Skeletal muscle tissue (tissue), 4 donors: ENCODE results near the gene JAKMIP1. TPM values are rescaled to one million over a fixed set of nuclear protein-coding genes. Genes with fewer than 3 reads are reported as not detected.

ENCODE experiments used
- H3K27ac ChIP-seq: one replicate; pipeline ENCODE4 v1.7.0; 2013; ENCODE audit warnings: mild to moderate bottlenecking, low read depth, low read length, inconsistent platforms
- H3K27me3 ChIP-seq, 3 donors: one replicate each; pipeline ENCODE4 v1.7.0; 2013; ENCODE audit warnings: low read length in 3 of 3; ENCODE audit not compliant: control insufficient read depth in 3 of 3, insufficient read depth in 3 of 3
- H3K36me3 ChIP-seq, 3 donors: one replicate each; pipeline ENCODE4 v1.7.0; 2013; ENCODE audit warnings: low read length in 3 of 3; ENCODE audit not compliant: control insufficient read depth in 3 of 3, insufficient read depth in 3 of 3
- H3K4me1 ChIP-seq, 3 donors: one replicate each; pipeline ENCODE4 v1.7.0; 2013; ENCODE audit warnings: low read length in 3 of 3, mild to moderate bottlenecking in 3 of 3; ENCODE audit not compliant: control insufficient read depth in 3 of 3, insufficient read depth in 3 of 3
- H3K4me3 ChIP-seq, 3 donors: one replicate each; pipeline ENCODE4 v1.7.0; 2013; ENCODE audit warnings: low read length in 3 of 3
- H3K9ac ChIP-seq, 3 donors: one replicate each; pipeline ENCODE4 v1.7.0; 2013; ENCODE audit warnings: low read length in 3 of 3, mild to moderate bottlenecking in 3 of 3, moderate library complexity in 2 of 3, low read depth in 1 of 3
- H3K9me3 ChIP-seq, 3 donors: one replicate each; pipeline ENCODE4 v1.7.0; 2013; ENCODE audit warnings: low read length in 3 of 3; ENCODE audit not compliant: control insufficient read depth in 3 of 3
- total RNA-seq: library from RNA; depleted of rRNA; stranded (reverse); fragments of >200 nt; gene quantifications from one replicate; pipeline ENCODE4 v1.2.3, GENCODE V29; 2014
- donor health status: Osteomylitis.

Gene JAKMIP1
- total RNA-seq, 1 donor from 2014 or later, result not detected

DNA sequence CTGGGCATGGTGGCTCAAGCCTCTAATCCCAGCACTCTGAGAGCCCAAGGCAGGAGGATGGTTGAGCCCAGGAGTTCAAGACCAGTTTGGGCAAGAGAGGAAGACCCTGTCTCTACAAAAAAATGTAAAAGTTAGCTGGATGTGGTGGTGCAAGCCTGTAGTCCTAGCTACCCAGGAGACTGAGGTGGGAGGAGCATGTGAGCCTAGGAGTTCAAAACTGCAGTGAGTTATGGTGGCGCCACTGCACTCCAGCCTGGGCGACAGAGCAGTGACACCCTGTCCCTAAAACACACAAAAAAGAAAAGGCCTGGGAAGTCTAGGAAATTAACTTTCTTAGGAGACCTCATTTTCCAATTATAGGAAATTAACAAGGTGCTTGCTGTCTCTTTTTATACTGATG is 76.8 kb downstream of the JAKMIP1 start:
- H3K27me3 ChIP-seq, result peaks cover under 1 to 20% (median 4%) of the 10 kb centered on the region in 3 donors
- H3K9ac ChIP-seq, result no peak overlapping the region
- no peak overlapping the region for H3K27ac ChIP-seq
- no peaks in the 10 kb centered on the region for H3K4me1 ChIP-seq
- H3K4me3 ChIP-seq, result no peak overlapping the region
- H3K36me3 ChIP-seq, result no peaks in the 10 kb centered on the region
- no peaks in the 10 kb centered on the region for H3K9me3 ChIP-seq

DNA sequence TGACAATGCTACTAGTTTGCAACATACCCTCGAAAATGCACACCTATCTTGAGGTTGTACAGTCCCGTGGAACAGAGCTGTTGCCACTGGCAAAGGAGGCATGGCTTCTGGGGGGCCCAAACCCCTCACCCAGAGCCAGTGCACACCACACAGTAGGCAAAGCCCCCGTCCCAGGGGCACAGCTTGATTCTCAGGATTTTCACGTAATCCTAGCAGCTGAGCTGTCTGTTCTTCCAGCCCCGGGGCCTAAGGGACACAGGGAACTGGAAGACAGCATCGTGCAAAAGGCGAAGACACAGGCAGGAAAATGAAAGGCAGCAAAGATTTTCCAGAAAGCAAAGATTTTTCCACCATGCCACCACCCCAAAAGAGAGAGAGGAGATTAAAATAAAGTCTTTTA is 77.2 kb downstream of the JAKMIP1 start:
- Histone ChIP-seq H3K4me1 (no peaks in the 10 kb centered on the region), H3K9ac (no peak overlapping the region), H3K4me3 (no peak overlapping the region), H3K27me3 (peaks cover 4 to 17% (median 4%) of the 10 kb centered on the region in 3 donors), H3K36me3 (no peaks in the 10 kb centered on the region), H3K9me3 (peaks cover 0 to 3% (median 0%) of the 10 kb centered on the region in 3 donors), H3K27ac (no peak overlapping the region)

DNA sequence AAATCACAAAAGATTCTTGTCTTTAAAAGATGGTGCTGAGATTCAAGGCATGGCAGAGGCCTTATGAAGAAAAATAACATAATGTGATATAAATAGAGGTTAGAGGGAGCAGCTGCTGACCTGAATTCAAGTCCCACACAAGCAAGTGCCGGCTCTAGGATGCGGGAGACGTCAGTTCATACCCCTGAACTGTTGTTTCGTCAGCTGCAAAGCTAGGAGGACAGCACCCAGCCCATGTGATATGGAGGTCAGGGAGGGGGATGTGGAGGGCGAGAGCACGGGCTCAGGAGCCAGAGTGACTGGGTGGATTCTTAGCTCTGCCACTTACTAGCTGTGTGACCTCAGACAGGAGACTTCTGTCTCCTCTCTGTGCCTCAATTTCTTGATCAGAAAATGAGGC is 77.9 kb downstream of the JAKMIP1 start:
- H3K4me1 ChIP-seq, result no peaks in the 10 kb centered on the region
- no peaks in the 10 kb centered on the region for H3K36me3 ChIP-seq
- peaks cover 4 to 11% (median 4%) of the 10 kb centered on the region in 3 donors for H3K27me3 ChIP-seq
- no peak overlapping the region for H3K27ac ChIP-seq
- no peak overlapping the region for H3K4me3 ChIP-seq
- H3K9ac ChIP-seq, result no peak overlapping the region
- H3K9me3 ChIP-seq, result peaks cover 0 to 3% (median 0%) of the 10 kb centered on the region in 3 donors

DNA sequence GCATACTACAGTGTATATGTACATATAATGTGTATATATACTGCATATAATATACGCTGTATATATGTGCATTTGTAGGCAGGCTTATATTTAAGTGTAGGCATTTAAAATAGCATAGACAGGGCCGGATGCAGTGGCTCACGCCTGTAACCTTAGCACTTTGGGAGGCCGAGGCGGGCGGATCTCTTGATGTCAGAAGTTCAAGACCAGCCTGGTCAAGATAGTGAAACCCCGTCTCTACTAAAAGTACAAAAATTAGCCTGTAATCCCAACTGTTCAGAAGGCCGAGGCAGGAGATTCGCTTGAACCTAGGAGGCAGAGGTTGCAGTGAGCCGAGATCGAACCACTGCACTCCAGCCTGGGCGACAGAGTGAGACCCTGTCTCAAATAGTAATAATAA is 78.4 kb downstream of the JAKMIP1 start:
- Histone ChIP-seq H3K36me3 (no peaks in the 10 kb centered on the region), H3K9me3 (peaks cover 0 to 3% (median 0%) of the 10 kb centered on the region in 3 donors), H3K9ac (no peak overlapping the region)

DNA sequence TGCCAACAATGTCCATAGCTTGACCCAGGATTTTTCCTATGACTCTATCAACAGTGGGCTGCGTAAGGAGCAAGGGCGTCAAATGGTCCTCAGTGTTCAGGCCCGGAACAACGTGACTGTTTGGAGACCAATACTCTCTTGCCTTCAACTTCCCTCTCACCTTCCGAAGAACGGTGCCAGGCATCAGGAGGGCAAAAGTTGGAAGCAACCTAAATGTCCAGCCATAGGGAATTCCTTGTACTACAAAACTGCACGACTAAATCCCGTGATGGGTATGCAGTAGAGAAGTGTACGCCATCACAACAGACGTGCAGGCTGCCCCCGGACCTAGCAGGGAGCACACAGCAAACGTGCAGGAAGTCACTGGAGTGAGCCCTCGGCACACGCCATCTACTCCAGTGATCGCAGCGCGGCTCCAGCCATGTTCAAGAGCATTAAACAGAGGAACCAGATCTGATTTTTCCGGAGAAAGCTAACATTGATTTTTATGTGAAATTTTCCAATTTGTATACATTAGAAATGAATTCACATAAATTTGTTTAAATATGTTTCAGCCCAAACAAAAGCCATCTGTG is 79.0 kb downstream of the JAKMIP1 start:
- H3K9ac ChIP-seq, result no peak overlapping the region
- peaks cover 0 to 3% (median 0%) of the 10 kb centered on the region in 3 donors for H3K9me3 ChIP-seq
- H3K36me3 ChIP-seq, result no peaks in the 10 kb centered on the region
- H3K4me3 ChIP-seq, result no peak overlapping the region
- H3K27me3 ChIP-seq, result peaks cover 4 to 12% (median 6%) of the 10 kb centered on the region in 3 donors
- no peak overlapping the region for H3K27ac ChIP-seq
- no peaks in the 10 kb centered on the region for H3K4me1 ChIP-seq

More for the DNA sequence above, 78.4 kb downstream of the JAKMIP1 start:
- H3K4me3 ChIP-seq, result no peak overlapping the region
- peaks cover under 1 to 11% (median 4%) of the 10 kb centered on the region in 3 donors for H3K27me3 ChIP-seq
- H3K27ac ChIP-seq, result no peak overlapping the region
- H3K4me1 ChIP-seq, result no peaks in the 10 kb centered on the region

- no peaks in the 10 kb centered on the region for H3K4me1 ChIP-seq
- peaks cover 4 to 19% (median 9%) of the 10 kb centered on the region in 3 donors for H3K27me3 ChIP-seq
Measured at GRCh38 chr4:6120361-6120760, 80.0 kb downstream of the JAKMIP1 start.

DNA sequence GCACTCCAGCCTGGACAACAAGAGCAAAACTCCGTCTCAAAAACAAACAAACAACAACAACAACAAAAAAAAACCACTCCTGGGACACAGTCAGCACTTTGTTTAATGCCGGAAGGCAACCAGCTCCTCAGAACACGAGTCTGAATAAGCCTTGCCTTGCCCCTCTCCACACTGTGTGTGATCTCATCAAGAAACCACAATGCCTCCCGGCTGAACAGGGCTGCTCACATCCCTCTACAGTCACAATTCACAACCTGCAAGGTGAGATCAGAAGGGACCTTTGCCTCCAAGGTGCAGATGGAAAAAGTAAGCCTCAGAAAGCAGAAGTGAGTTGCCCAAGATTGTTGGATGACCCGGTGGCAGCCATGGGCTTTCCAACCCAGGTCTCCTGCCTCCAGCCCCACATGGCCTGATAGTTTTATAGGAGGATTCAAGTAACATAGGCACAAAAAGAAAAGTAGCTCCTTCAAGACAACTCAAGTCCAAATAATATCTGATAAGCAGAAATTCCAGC is 80.8 kb downstream of the JAKMIP1 start:
- Histone ChIP-seq H3K9me3 (peaks cover 0 to 3% (median 0%) of the 10 kb centered on the region in 3 donors), H3K27ac (no peak overlapping the region), H3K9ac (no peak overlapping the region), H3K27me3 (peaks cover 6 to 19% (median 9%) of the 10 kb centered on the region in 3 donors), H3K4me1 (no peaks in the 10 kb centered on the region), H3K4me3 (no peak overlapping the region), H3K36me3 (no peaks in the 10 kb centered on the region)

More at GRCh38 chr4:6120361-6120760, 80.0 kb downstream of the JAKMIP1 start:
- peaks cover 0 to 3% (median 0%) of the 10 kb centered on the region in 3 donors for H3K9me3 ChIP-seq
- no peak overlapping the region for H3K4me3 ChIP-seq
- H3K36me3 ChIP-seq, result no peaks in the 10 kb centered on the region
- no peak overlapping the region for H3K9ac ChIP-seq
- H3K27ac ChIP-seq, result no peak overlapping the region

DNA sequence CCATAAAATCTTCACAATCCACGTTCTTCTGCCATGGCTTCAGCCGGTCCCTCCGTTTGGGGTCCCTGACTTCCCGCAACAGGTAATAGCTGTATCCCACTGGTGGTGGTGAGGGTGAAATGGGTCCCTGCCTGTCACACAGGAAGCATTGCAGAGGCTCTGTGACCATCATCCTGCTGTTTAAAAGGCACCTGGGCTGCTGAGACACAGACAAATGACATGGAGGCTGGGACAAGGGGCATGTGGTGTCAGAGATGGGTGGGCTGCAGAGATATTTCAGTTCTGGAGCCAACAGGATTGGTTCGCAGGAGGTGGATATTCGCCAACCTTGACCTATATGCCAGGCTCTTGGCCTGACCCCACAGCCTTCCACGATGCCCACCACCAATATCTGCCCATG is 82.1 kb downstream of the JAKMIP1 start:
- Histone ChIP-seq H3K9me3 (peaks cover 0 to 3% (median 0%) of the 10 kb centered on the region in 3 donors), H3K27me3 (peaks cover 10 to 30% (median 18%) of the 10 kb centered on the region in 3 donors), H3K4me1 (no peaks in the 10 kb centered on the region), H3K9ac (no peak overlapping the region), H3K4me3 (no peak overlapping the region), H3K36me3 (no peaks in the 10 kb centered on the region), H3K27ac (no peak overlapping the region)

DNA sequence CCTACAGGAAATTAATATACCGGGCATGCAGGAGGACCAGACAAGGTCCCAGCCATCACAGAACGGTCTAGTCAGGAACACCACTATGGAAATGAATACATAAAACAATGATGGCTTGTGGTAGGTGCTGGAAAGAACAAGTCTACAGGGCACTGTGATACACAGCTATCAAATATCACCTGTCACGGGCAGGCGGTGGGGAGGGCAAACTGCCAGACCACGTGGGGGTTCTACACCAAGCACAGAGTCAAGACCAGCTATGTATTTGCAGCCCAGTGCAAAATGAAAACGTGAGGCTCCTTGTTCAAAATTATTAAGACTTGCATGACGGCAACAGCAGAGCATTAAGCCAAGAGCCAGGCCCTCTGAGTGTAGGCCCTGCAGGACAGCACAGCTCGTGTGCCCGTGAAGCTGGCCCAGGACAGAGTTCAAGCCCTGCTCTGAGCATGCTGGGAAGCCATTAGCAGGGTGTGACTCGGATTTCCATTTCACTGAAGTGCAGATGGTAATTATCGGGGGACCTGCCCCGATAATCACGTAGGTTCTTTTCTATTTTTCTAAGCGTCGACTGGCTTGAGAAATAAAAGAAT is 83.6 kb downstream of the JAKMIP1 start:
- no peaks in the 10 kb centered on the region for H3K36me3 ChIP-seq
- peaks cover 0 to 3% (median 0%) of the 10 kb centered on the region in 3 donors for H3K9me3 ChIP-seq
- H3K4me1 ChIP-seq, result no peaks in the 10 kb centered on the region
- no peak overlapping the region for H3K4me3 ChIP-seq
- peaks cover 10 to 39% (median 23%) of the 10 kb centered on the region in 3 donors for H3K27me3 ChIP-seq
- H3K9ac ChIP-seq, result no peak overlapping the region
- H3K27ac ChIP-seq, result no peak overlapping the region
